Neural cell (in vitro differentiated cells): ENCODE results near the gene FTL. TPM values are rescaled to one million over a fixed set of nuclear protein-coding genes. Genes with fewer than 3 reads are reported as not detected.

ENCODE experiments used
- H2AFZ ChIP-seq: fragments of 200-600, 300-800 bp; sonication (generic), shearing (Covaris generic); 2 replicates; pipeline ENCODE4 v1.6.0; 2014; ENCODE audit warnings: low read depth, mild to moderate bottlenecking, antibody characterized with exemption, low read length, moderate library complexity
- H3F3A ChIP-seq: fragments of 200-600 bp; shearing (Covaris generic); 2 replicates; pipeline ENCODE4 v1.6.1; 2016; ENCODE audit warnings: mild to moderate bottlenecking, moderate library complexity, mixed read lengths, antibody characterized with exemption, low read length; ENCODE audit not compliant: insufficient read depth, poor library complexity, severe bottlenecking
- H3K27ac ChIP-seq: fragments of 200-600, 300-800 bp; sonication (generic), shearing (Covaris generic); 2 replicates; pipeline ENCODE4 v1.5.1; 2014; ENCODE audit warnings: mild to moderate bottlenecking, low read length, moderate library complexity
- H3K27me3 ChIP-seq: fragments of 300-800, 200-600 bp; sonication (generic), shearing (Covaris generic); 2 replicates; pipeline ENCODE4 v1.6.0; 2014; ENCODE audit warnings: mild to moderate bottlenecking, low read depth, low read length, moderate library complexity; ENCODE audit not compliant: insufficient read depth
- H3K36me3 ChIP-seq: fragments of 300-800, 200-600 bp; sonication (generic), shearing (Covaris generic); 2 replicates; pipeline ENCODE4 v1.5.1; 2014; ENCODE audit warnings: mild to moderate bottlenecking, antibody characterized with exemption, low read length, moderate library complexity; ENCODE audit not compliant: insufficient read depth
- H3K4me2 ChIP-seq: fragments of 300-800, 200-600 bp; sonication (generic), shearing (Covaris generic); 2 replicates; pipeline ENCODE4 v1.6.0; 2014; ENCODE audit warnings: mild to moderate bottlenecking, low read length
- H3K4me3 ChIP-seq: fragments of 300-800, 200-600 bp; sonication (generic), shearing (Covaris generic); 2 replicates; pipeline ENCODE4 v1.5.1; 2014; ENCODE audit warnings: mild to moderate bottlenecking, low read length, moderate library complexity
- H3K79me2 ChIP-seq: fragments of 200-600 bp; shearing (Covaris generic); replicated peaks from 2 replicates; pipeline ENCODE4 v1.6.0; 2014; ENCODE audit warnings: mild to moderate bottlenecking, low read length, moderate library complexity; ENCODE audit not compliant: insufficient read depth
- H3K9ac ChIP-seq: fragments of 300-800, 200-600 bp; sonication (generic), shearing (Covaris generic); 2 replicates; pipeline ENCODE4 v1.6.1; 2016; ENCODE audit warnings: mild to moderate bottlenecking, low read length, mixed read lengths
- H3K9me2 ChIP-seq: fragments of 200-600 bp; shearing (Covaris generic); 2 replicates; pipeline ENCODE4 v1.6.1; 2016; ENCODE audit warnings: mild to moderate bottlenecking, low read length, mixed read lengths; ENCODE audit not compliant: insufficient read depth
- H3K9me3 ChIP-seq: fragments of 200-600, 300-800 bp; sonication (generic), shearing (Covaris generic); 2 replicates; pipeline ENCODE4 v1.6.1; 2016; ENCODE audit warnings: mild to moderate bottlenecking, mixed run types, low read length, moderate library complexity, mixed read lengths
- H4K20me1 ChIP-seq: fragments of 200-600 bp; shearing (Covaris generic); 2 replicates; pipeline ENCODE4 v1.6.1; 2016; ENCODE audit warnings: mild to moderate bottlenecking, mixed run types; ENCODE audit not compliant: insufficient read depth
- EP300 ChIP-seq: fragments of 450-650 bp; conservative IDR thresholded peaks from 2 replicates; pipeline ENCODE4 v1.6.1; 2014; ENCODE audit warnings: antibody characterized with exemption, mild to moderate bottlenecking, moderate library complexity; ENCODE audit not compliant: poor library complexity, severe bottlenecking
- EZH2 ChIP-seq: fragments of 200-600, 300-800 bp; shearing (Covaris generic), sonication (generic); IDR thresholded peaks from 2 replicates; pipeline ENCODE4 v1.6.1; 2014; ENCODE audit warnings: antibody characterized with exemption, low read length, borderline replicate concordance, mild to moderate bottlenecking; ENCODE audit not compliant: insufficient read depth, poor library complexity, severe bottlenecking
- MXI1 ChIP-seq: fragments of 450-650 bp; conservative IDR thresholded peaks from 2 replicates; pipeline ENCODE4 v1.6.1; 2014; ENCODE audit warnings: antibody characterized with exemption, mild to moderate bottlenecking; ENCODE audit not compliant: poor library complexity, severe bottlenecking
- POLR2AphosphoS5 ChIP-seq: IDR thresholded peaks from 2 replicates; pipeline ENCODE4 v1.6.1; 2012
- RAD21 ChIP-seq: fragments of 450-650 bp; conservative IDR thresholded peaks from 2 replicates; pipeline ENCODE4 v1.6.1; 2014; ENCODE audit warnings: antibody characterized with exemption, mild to moderate bottlenecking, moderate library complexity
- SMC3 ChIP-seq: fragments of 450-650 bp; conservative IDR thresholded peaks from 2 replicates; pipeline ENCODE4 v1.6.1; 2014; ENCODE audit warnings: antibody characterized with exemption, mild to moderate bottlenecking, moderate library complexity; ENCODE audit not compliant: poor library complexity
- TAF1 ChIP-seq: IDR thresholded peaks from 2 replicates; pipeline ENCODE4 v1.6.1; 2012; ENCODE audit warnings: low read depth
- polyA plus RNA-seq: library from polyadenylated mRNA; depleted of rRNA; stranded (reverse); fragments of >200 nt; gene quantifications from 2 replicates; pipeline ENCODE4 v1.2.3, GENCODE V29; 2014
- small RNA-seq, 3 experiments: library from RNA; depleted of rRNA; stranded (forward); fragments of <200 nt; gene quantifications; one replicate each; pipeline ENCODE3, GENCODE V24; 2012
- TF ChIP-seq, protein P1 (sequence below): fragments of 450-650 bp; IDR thresholded peaks from 2 replicates; pipeline ENCODE4 v1.5.1; 2014; ENCODE audit warnings: antibody characterized with exemption, mild to moderate bottlenecking, moderate library complexity; ENCODE audit not compliant: poor library complexity, severe bottlenecking
- TF ChIP-seq, protein P2 (sequence below): IDR thresholded peaks from 2 replicates; pipeline ENCODE4 v1.6.1; 2012; ENCODE audit warnings: borderline replicate concordance

FTL gene
- polyA plus RNA-seq, 1 donor from 2014 or later, result 886 TPM

DNA sequence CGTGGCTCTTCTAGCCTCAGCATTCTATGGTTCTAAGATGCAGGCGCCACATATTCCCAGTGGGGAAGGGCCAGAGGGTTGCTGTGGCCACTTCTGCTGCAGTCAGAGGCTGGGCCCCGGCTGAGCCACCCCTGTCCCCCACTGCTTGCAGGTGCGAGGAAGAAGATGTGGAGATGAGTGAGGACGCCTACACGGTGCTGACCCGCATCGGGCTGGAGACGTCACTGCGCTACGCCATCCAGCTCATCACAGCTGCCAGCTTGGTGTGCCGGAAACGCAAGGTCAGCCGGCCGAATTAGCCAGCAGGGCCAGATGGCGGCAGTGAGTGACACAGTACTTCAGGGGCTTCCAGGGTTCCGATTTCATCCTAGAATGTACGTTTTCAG lies 49.8 kb downstream of the FTL start:
- TF ChIP-seq EZH2 (no peak), RAD21 (no peak), POLR2AphosphoS5 (no peak), TAF1 (no peak), SMC3 (no peak), EP300 (no peak), MXI1 (no peak)
- TF ChIP-seq, protein P1, sequence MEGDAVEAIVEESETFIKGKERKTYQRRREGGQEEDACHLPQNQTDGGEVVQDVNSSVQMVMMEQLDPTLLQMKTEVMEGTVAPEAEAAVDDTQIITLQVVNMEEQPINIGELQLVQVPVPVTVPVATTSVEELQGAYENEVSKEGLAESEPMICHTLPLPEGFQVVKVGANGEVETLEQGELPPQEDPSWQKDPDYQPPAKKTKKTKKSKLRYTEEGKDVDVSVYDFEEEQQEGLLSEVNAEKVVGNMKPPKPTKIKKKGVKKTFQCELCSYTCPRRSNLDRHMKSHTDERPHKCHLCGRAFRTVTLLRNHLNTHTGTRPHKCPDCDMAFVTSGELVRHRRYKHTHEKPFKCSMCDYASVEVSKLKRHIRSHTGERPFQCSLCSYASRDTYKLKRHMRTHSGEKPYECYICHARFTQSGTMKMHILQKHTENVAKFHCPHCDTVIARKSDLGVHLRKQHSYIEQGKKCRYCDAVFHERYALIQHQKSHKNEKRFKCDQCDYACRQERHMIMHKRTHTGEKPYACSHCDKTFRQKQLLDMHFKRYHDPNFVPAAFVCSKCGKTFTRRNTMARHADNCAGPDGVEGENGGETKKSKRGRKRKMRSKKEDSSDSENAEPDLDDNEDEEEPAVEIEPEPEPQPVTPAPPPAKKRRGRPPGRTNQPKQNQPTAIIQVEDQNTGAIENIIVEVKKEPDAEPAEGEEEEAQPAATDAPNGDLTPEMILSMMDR, result no peak
- TF ChIP-seq, protein P2, sequence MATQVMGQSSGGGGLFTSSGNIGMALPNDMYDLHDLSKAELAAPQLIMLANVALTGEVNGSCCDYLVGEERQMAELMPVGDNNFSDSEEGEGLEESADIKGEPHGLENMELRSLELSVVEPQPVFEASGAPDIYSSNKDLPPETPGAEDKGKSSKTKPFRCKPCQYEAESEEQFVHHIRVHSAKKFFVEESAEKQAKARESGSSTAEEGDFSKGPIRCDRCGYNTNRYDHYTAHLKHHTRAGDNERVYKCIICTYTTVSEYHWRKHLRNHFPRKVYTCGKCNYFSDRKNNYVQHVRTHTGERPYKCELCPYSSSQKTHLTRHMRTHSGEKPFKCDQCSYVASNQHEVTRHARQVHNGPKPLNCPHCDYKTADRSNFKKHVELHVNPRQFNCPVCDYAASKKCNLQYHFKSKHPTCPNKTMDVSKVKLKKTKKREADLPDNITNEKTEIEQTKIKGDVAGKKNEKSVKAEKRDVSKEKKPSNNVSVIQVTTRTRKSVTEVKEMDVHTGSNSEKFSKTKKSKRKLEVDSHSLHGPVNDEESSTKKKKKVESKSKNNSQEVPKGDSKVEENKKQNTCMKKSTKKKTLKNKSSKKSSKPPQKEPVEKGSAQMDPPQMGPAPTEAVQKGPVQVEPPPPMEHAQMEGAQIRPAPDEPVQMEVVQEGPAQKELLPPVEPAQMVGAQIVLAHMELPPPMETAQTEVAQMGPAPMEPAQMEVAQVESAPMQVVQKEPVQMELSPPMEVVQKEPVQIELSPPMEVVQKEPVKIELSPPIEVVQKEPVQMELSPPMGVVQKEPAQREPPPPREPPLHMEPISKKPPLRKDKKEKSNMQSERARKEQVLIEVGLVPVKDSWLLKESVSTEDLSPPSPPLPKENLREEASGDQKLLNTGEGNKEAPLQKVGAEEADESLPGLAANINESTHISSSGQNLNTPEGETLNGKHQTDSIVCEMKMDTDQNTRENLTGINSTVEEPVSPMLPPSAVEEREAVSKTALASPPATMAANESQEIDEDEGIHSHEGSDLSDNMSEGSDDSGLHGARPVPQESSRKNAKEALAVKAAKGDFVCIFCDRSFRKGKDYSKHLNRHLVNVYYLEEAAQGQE, result no peak
- H2AFZ ChIP-seq, result no peak overlapping the region
- no peaks in the 10 kb centered on the region for H3K79me2 ChIP-seq
- H3K4me2 ChIP-seq, result no peak overlapping the region
- H3K9me3 ChIP-seq, result no peaks in the 10 kb centered on the region
- no peaks in the 10 kb centered on the region for H3F3A ChIP-seq
- H4K20me1 ChIP-seq, result no peaks in the 10 kb centered on the region
- no peak overlapping the region for H3K27ac ChIP-seq
- H3K9me2 ChIP-seq, result no peaks in the 10 kb centered on the region
- H3K4me3 ChIP-seq, result no peak overlapping the region
- H3K36me3 ChIP-seq, result no peaks in the 10 kb centered on the region
- H3K27me3 ChIP-seq, result peaks cover 13% of the 10 kb centered on the region
- no peak overlapping the region for H3K9ac ChIP-seq

DNA sequence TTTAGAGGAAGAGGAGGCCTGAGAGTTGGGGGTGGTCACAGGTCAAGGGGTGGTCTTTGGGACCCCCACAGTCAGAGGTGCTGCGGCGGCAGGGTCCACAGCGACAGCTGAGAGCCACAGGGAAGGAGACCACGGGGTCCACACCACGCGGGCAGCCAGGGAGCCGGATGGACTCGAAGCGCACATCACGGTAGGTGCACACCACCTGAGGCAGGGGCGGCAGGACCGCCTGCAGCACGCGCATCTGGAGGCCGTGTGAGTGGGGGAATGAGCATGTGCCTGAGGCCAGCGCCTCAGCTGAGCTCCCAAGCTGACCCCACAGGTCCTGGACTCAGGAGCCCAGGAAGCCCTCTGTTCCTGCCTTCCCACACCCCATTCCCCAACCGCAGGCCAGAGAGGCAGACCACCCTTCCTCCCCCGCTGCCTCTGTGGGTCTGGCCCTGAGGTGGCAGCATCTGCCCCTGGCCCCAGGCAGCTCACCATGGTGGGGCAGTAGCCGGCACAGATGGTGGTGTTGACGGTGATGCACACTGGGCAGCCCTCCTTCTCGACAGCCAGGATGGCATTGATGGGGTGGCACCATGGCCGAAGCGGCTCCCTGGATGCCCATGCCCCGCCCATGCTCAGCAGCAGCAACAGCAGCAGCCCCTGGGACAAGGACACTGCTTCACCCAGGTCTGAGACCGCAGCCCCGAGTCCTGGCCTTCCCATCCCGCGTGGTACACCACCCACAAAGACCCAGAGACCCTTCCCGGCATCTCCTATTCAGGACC lies 51.1 kb downstream of the FTL start:
- no peak overlapping the region for H2AFZ ChIP-seq
- H3F3A ChIP-seq, result no peaks in the 10 kb centered on the region
- TF ChIP-seq EP300 (no peak), TAF1 (no peak), MXI1 (no peak), SMC3 (no peak)
- no peaks in the 10 kb centered on the region for H3K9me3 ChIP-seq
- H3K27ac ChIP-seq, result no peak overlapping the region
- H3K9ac ChIP-seq, result no peak overlapping the region
- no peaks in the 10 kb centered on the region for H3K36me3 ChIP-seq
- H3K79me2 ChIP-seq, result no peaks in the 10 kb centered on the region
- H3K9me2 ChIP-seq, result no peaks in the 10 kb centered on the region
- no peak overlapping the region for H3K4me2 ChIP-seq
- no peaks in the 10 kb centered on the region for H4K20me1 ChIP-seq
- H3K4me3 ChIP-seq, result no peak overlapping the region
- H3K27me3 ChIP-seq, result peaks cover 13% of the 10 kb centered on the region

Small RNA genes within 50 kb of the gene (small RNA-seq; reads per million reads assigned to genes)
- 0 reads per million in 3 experiments for gene AC026803.1
- gene MIR6798, result 0 to 0.52 (median 0) reads per million in 3 experiments

Other genes with a start within 250 kb of the FTL start
- gene MAMSTR, start 245.6 kb upstream of the FTL start, polyA plus RNA-seq, result 0.36 and 0.96 TPM in 2 replicates
- gene RASIP1, start 224.7 kb upstream of the FTL start, polyA plus RNA-seq, result 0.26 TPM in 1 of 2 replicates, not detected in the other
- gene IZUMO1, start 218.4 kb upstream of the FTL start, polyA plus RNA-seq, result not detected in 2 replicates
- 0.15 and 0.26 TPM in 2 replicates for gene FUT1, start 212.7 kb upstream of the FTL start, polyA plus RNA-seq
- gene FGF21, start 209.8 kb upstream of the FTL start, polyA plus RNA-seq, result not detected in 2 replicates
- 19.5 and 28.5 TPM in 2 replicates for gene BCAT2, start 154.3 kb upstream of the FTL start, polyA plus RNA-seq
- gene HSD17B14, start 128.8 kb upstream of the FTL start, polyA plus RNA-seq, result 0.40 and 0.44 TPM in 2 replicates
- not detected in 2 replicates for gene PLEKHA4, start 96.7 kb upstream of the FTL start, polyA plus RNA-seq
- gene PPP1R15A, start 92.9 kb upstream of the FTL start, polyA plus RNA-seq, result 73.3 and 73.6 TPM in 2 replicates
- not detected in 2 replicates for gene TULP2, start 66.6 kb upstream of the FTL start, polyA plus RNA-seq
- gene NUCB1, start 65.0 kb upstream of the FTL start, polyA plus RNA-seq, result 80.0 and 83.7 TPM in 2 replicates
- 1.4 and 4.8 TPM in 2 replicates for gene DHDH, start 31.6 kb upstream of the FTL start, polyA plus RNA-seq
- 71.9 and 90.3 TPM in 2 replicates for gene BAX, start 10.4 kb upstream of the FTL start, polyA plus RNA-seq
- gene GYS1, start 28.0 kb downstream of the FTL start, polyA plus RNA-seq, result 12.9 and 25.7 TPM in 2 replicates
- 172 and 184 TPM in 2 replicates for gene RUVBL2, start 28.6 kb downstream of the FTL start, polyA plus RNA-seq
- not detected in 2 replicates for gene LHB, start 51.8 kb downstream of the FTL start, polyA plus RNA-seq
- gene CGB3, start 59.0 kb downstream of the FTL start, polyA plus RNA-seq, result not detected in 2 replicates
- not detected in 2 replicates for gene CGB2, start 66.6 kb downstream of the FTL start, polyA plus RNA-seq
- gene CGB1, start 71.6 kb downstream of the FTL start, polyA plus RNA-seq, result not detected in 2 replicates
- gene CGB5, start 78.5 kb downstream of the FTL start, polyA plus RNA-seq, result not detected in 2 replicates
- not detected in 2 replicates for gene CGB8, start 83.8 kb downstream of the FTL start, polyA plus RNA-seq
- not detected in 2 replicates for gene CGB7, start 92.4 kb downstream of the FTL start, polyA plus RNA-seq
- gene NTF4, start 99.5 kb downstream of the FTL start, polyA plus RNA-seq, result not detected in 2 replicates
- not detected in 2 replicates for gene KCNA7, start 107.4 kb downstream of the FTL start, polyA plus RNA-seq
- 721 and 833 TPM in 2 replicates for gene SNRNP70, start 120.1 kb downstream of the FTL start, polyA plus RNA-seq
- 88.7 and 99.0 TPM in 2 replicates for gene LIN7B, start 149.1 kb downstream of the FTL start, polyA plus RNA-seq
- 5.7 and 8.4 TPM in 2 replicates for gene C19orf73, start 153.8 kb downstream of the FTL start, polyA plus RNA-seq
- 73.0 and 80.7 TPM in 2 replicates for gene PPFIA3, start 154.2 kb downstream of the FTL start, polyA plus RNA-seq
- 1.0 TPM in 1 of 2 replicates, not detected in the other for gene HRC, start 190.1 kb downstream of the FTL start, polyA plus RNA-seq
- 40.0 and 42.5 TPM in 2 replicates for gene TRPM4, start 192.5 kb downstream of the FTL start, polyA plus RNA-seq